ENCODE results near the gene CTBP2.
A peak's percentile ranks its signal among the peaks of the same experiment; 100 is the strongest.
"Not testable (repeated sequence)": the region's sequence is repeated elsewhere in the genome, so short reads cannot be mapped to it uniquely, and the experiment has no call there.

Gene CTBP2

GRCh38 chr10:125060482-125060825 lies 99.9 kb downstream of the CTBP2 start:
- DNase-seq, result no peak

- no peak for DNase-seq
These were observed 100.3 kb downstream of the CTBP2 start for GRCh38 chr10:125060026-125060425.

GRCh38 chr10:125059348-125059747 lies 101.0 kb downstream of the CTBP2 start:
- DNase-seq, result not testable (repeated sequence)

- no peak for DNase-seq
These were observed 103.0 kb downstream of the CTBP2 start for GRCh38 chr10:125057158-125058001.

GRCh38 chr10:125056161-125057132 lies 103.9 kb downstream of the CTBP2 start:
- no peak for DNase-seq

- DNase-seq, result no peak
These were observed 104.9 kb downstream of the CTBP2 start for GRCh38 chr10:125055446-125055845.

- DNase-seq, result no peak
These were observed 105.6 kb downstream of the CTBP2 start for GRCh38 chr10:125054669-125055268.

GRCh38 chr10:125054216-125054615 lies 106.1 kb downstream of the CTBP2 start:
- no peak for DNase-seq

GRCh38 chr10:125052146-125052545 lies 108.2 kb downstream of the CTBP2 start:
- no peak for DNase-seq

GRCh38 chr10:125050383-125050782 lies 110.0 kb downstream of the CTBP2 start:
- no peak for DNase-seq

- DNase-seq, result no peak
These were observed 111.0 kb downstream of the CTBP2 start for GRCh38 chr10:125049216-125049881.

GRCh38 chr10:125048094-125048864 lies 112.1 kb downstream of the CTBP2 start:
- peak; percentile 51 for DNase-seq

- DNase-seq, result no peak
These were observed 116.3 kb downstream of the CTBP2 start for GRCh38 chr10:125043841-125044658.

GRCh38 chr10:125041856-125042506 lies 118.4 kb downstream of the CTBP2 start:
- DNase-seq, result no peak

- no peak for DNase-seq
These were observed 121.0 kb downstream of the CTBP2 start for GRCh38 chr10:125039354-125039769.

- no peak for DNase-seq
These were observed 121.7 kb downstream of the CTBP2 start for GRCh38 chr10:125038637-125039036.

- DNase-seq, result no peak
These were observed 123.1 kb downstream of the CTBP2 start for GRCh38 chr10:125037145-125037877.

GRCh38 chr10:125035588-125036295 lies 124.6 kb downstream of the CTBP2 start:
- DNase-seq, result no peak

- no peak for DNase-seq
These were observed 125.2 kb downstream of the CTBP2 start for GRCh38 chr10:125035136-125035535.

Data from activated gamma-delta T cell treated with Interleukin-2 at 50 U/mL for 16 hours (primary cell).